ENCODE results near the gene HAND1. TPM values are rescaled to one million over a fixed set of nuclear protein-coding genes. Genes with fewer than 3 reads are reported as not detected.

Gene HAND1
- total RNA-seq, 4 donors from 2014 or later, result not detected

GRCh38 chr5:154480847-154481246 lies 2.8 kb upstream of the HAND1 start:
- Histone ChIP-seq H3K36me3 (no peaks in the 10 kb centered on the region), H3K4me3 (no peak overlapping the region), H3K9me3 (no peaks in the 10 kb centered on the region), H3K27me3 (peaks cover 9 to 100% of the 10 kb centered on the region in 2 donors), H3K27ac (no peak overlapping the region), H3K4me1 (peaks cover 0 to 74% (median 43%) of the 10 kb centered on the region in 4 donors)
- no peak for DNase-seq (ENCODE audit: low spot score in 2 of 2)
- TF ChIP-seq, protein P1, sequence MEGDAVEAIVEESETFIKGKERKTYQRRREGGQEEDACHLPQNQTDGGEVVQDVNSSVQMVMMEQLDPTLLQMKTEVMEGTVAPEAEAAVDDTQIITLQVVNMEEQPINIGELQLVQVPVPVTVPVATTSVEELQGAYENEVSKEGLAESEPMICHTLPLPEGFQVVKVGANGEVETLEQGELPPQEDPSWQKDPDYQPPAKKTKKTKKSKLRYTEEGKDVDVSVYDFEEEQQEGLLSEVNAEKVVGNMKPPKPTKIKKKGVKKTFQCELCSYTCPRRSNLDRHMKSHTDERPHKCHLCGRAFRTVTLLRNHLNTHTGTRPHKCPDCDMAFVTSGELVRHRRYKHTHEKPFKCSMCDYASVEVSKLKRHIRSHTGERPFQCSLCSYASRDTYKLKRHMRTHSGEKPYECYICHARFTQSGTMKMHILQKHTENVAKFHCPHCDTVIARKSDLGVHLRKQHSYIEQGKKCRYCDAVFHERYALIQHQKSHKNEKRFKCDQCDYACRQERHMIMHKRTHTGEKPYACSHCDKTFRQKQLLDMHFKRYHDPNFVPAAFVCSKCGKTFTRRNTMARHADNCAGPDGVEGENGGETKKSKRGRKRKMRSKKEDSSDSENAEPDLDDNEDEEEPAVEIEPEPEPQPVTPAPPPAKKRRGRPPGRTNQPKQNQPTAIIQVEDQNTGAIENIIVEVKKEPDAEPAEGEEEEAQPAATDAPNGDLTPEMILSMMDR (IDR thresholded peaks at IDR 0.05), result no peak
- no peak for TF ChIP-seq POLR2A (IDR thresholded peaks at IDR 0.05)
- TF ChIP-seq EP300 (IDR thresholded peaks at IDR 0.05), result no peak
- 20 to 22% methylated on average over 1 to 2 of the region's 3 CpGs for WGBS, 2 donors

GRCh38 chr5:154479944-154480750 lies 2.1 kb upstream of the HAND1 start:
- 5 to 10% methylated on average over 12 to 31 of the region's 31 CpGs for WGBS, 2 donors
- peaks cover 0 to 77% (median 49%) of the 10 kb centered on the region in 4 donors for H3K4me1 ChIP-seq
- no peaks in the 10 kb centered on the region for H3K9me3 ChIP-seq
- peaks cover 10 to 100% of the 10 kb centered on the region in 2 donors for H3K27me3 ChIP-seq
- H3K4me3 ChIP-seq, result no peak overlapping the region
- no peak for DNase-seq (ENCODE audit: low spot score in 2 of 2)
- H3K36me3 ChIP-seq, result no peaks in the 10 kb centered on the region
- no peak overlapping the region for H3K27ac ChIP-seq
- TF ChIP-seq POLR2A (IDR thresholded peaks at IDR 0.05), result no peak
- no peak for TF ChIP-seq EP300 (IDR thresholded peaks at IDR 0.05)
- TF ChIP-seq, protein P1 (IDR thresholded peaks at IDR 0.05), result no peak

GRCh38 chr5:154479160-154479943 lies 1.3 kb upstream of the HAND1 start:
- Histone ChIP-seq H3K4me3 (no peak overlapping the region), H3K27me3 (peaks cover 15 to 100% of the 10 kb centered on the region in 2 donors), H3K27ac (no peak overlapping the region), H3K4me1 (peaks cover 0 to 78% (median 46%) of the 10 kb centered on the region in 4 donors), H3K9me3 (no peaks in the 10 kb centered on the region), H3K36me3 (no peaks in the 10 kb centered on the region)
- 1 to 4% methylated on average over 19 to 32 of the region's 44 CpGs for WGBS, 2 donors
- no peak for DNase-seq (ENCODE audit: low spot score in 2 of 2)
- TF ChIP-seq EP300 (IDR thresholded peaks at IDR 0.05) (no peak), POLR2A (IDR thresholded peaks at IDR 0.05) (no peak)
- TF ChIP-seq, protein P1 (IDR thresholded peaks at IDR 0.05), result no peak

DNA sequence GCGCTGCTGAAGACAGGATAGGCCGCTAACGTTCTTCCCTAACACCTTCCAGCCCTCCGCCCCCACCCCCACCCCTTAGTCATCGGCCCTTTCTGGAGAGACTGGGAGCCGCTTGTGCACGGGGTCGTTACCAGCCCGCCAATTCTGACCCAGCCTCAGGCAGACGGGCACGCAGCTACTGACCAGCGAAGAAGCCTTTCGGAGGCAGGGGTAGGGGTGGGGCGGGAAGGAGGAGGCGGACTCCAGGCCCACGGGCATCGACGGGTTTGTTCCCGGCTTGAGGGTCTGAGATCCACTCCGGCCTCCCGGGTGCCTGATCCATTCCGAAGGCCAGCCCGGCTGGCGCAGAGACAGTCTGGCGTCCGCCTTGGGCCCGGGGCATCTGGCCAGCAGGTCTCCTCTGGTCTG lies 729 bp upstream of the HAND1 start:
- 2 to 4% methylated on average over 14 to 27 of the region's 27 CpGs for WGBS, 2 donors
- Histone ChIP-seq H3K9me3 (no peaks in the 10 kb centered on the region), H3K27me3 (peaks cover 21 to 100% of the 10 kb centered on the region in 2 donors), H3K4me3 (peak overlapping the region in 1 of 4 donors; percentile 37), H3K36me3 (no peaks in the 10 kb centered on the region), H3K4me1 (peaks cover 0 to 78% (median 44%) of the 10 kb centered on the region in 4 donors), H3K27ac (no peak overlapping the region)
- TF ChIP-seq POLR2A (IDR thresholded peaks at IDR 0.05) (no peak), EP300 (IDR thresholded peaks at IDR 0.05) (no peak)
- TF ChIP-seq, protein P1 (IDR thresholded peaks at IDR 0.05), result no peak
- no peak for DNase-seq (ENCODE audit: low spot score in 2 of 2)
